H1 (cell line): ENCODE measurements around the gene ARHGEF11. TPM values are rescaled to one million over a fixed set of nuclear protein-coding genes. Genes with fewer than 3 reads are reported as not detected.

Experiments used
- CTCF ChIA-PET: fragments of 300-600 bp; sonication (Branson Sonifier 250); formaldehyde crosslinking; loops from one replicate; lab custom pipeline; 2021; ENCODE audit not compliant: partially characterized antibody; lab: Charles Lee
- POLR2A ChIA-PET: fragments of 300-600 bp; sonication (Branson Sonifier 250); formaldehyde crosslinking; loops from one replicate; lab custom pipeline; 2021; ENCODE audit warnings: inconsistent platforms; ENCODE audit not compliant: partially characterized antibody; lab: Charles Lee
- DNase-seq, 2 experiments: peaks; one replicate each; pipeline versions ENCODE4 v3.0.0 to v3.0.0-alpha.2; 2010 to 2022; ENCODE audit warnings: low spot score in 2 of 2, low read depth in 1 of 2, mixed read lengths in 1 of 2
- FAIRE-seq: peaks from 2 replicates; lab custom pipeline; 2011; peaks lifted over from hg19 to GRCh38; lab: Jason Lieb, UNC
- H2AFZ ChIP-seq: 2 replicates; pipeline ENCODE4 v1.8.1; 2012; ENCODE audit warnings: low read length, inconsistent platforms
- H2AK5ac ChIP-seq: 2 replicates; pipeline ENCODE4 v1.6.1; 2013; ENCODE audit warnings: low read depth, low read length
- H2BK120ac ChIP-seq: replicated peaks from 2 replicates; pipeline ENCODE3; 2013; ENCODE audit warnings: low read depth, low read length, inconsistent platforms
- H2BK12ac ChIP-seq: 2 replicates; pipeline ENCODE4 v1.6.1; 2013; ENCODE audit warnings: low read depth, low read length
- H2BK15ac ChIP-seq: 2 replicates; pipeline ENCODE4 v1.6.1; 2013; ENCODE audit warnings: low read length
- H2BK20ac ChIP-seq: 2 replicates; pipeline ENCODE4 v1.6.1; 2013; ENCODE audit warnings: low read length
- H2BK5ac ChIP-seq: 2 replicates; pipeline ENCODE4 v1.6.1; 2013; ENCODE audit warnings: low read depth, low read length
- H3K14ac ChIP-seq: 2 replicates; pipeline ENCODE4 v1.6.1; 2013; ENCODE audit warnings: inconsistent platforms; ENCODE audit not compliant: insufficient read length
- H3K18ac ChIP-seq: 2 replicates; pipeline ENCODE4 v1.6.1; 2013; ENCODE audit warnings: low read length; ENCODE audit errors: extremely low read depth
- H3K23ac ChIP-seq: 2 replicates; pipeline ENCODE4 v1.6.1; 2013; ENCODE audit warnings: inconsistent platforms; ENCODE audit not compliant: insufficient read length
- H3K23me2 ChIP-seq: 2 replicates; pipeline ENCODE4 v1.6.1; 2013; ENCODE audit warnings: low read depth, low read length
- H3K27ac ChIP-seq: 2 replicates; pipeline ENCODE4 v1.6.1; 2011; ENCODE audit warnings: low read depth, low read length, inconsistent platforms
- H3K27me3 ChIP-seq, 4 experiments: replicated peaks in 1 of 4; 1 replicate in 1 of 4; 2 replicates in 3 of 4; pipeline versions ENCODE4 v1.6.1 to v1.8.1; 2011 to 2013; ENCODE audit warnings: low read length in 3 of 4, mild to moderate bottlenecking in 3 of 4, inconsistent platforms in 2 of 4, mixed read lengths in 2 of 4, moderate library complexity in 1 of 4; ENCODE audit not compliant: control insufficient read depth in 3 of 4, insufficient read depth in 3 of 4; ENCODE audit errors: extremely low read depth in 1 of 4
- H3K36me3 ChIP-seq, 4 experiments: 2 replicates each; pipeline versions ENCODE4 v1.6.1 to v1.8.1; 2011 to 2013; ENCODE audit warnings: mild to moderate bottlenecking in 4 of 4, low read length in 3 of 4, moderate library complexity in 2 of 4, control low read depth in 1 of 4, inconsistent platforms in 1 of 4; ENCODE audit not compliant: insufficient read depth in 4 of 4, control insufficient read depth in 2 of 4
- H3K4ac ChIP-seq: replicated peaks from 2 replicates; pipeline ENCODE3; 2013; ENCODE audit warnings: low read length, low read depth, mixed read lengths, inconsistent platforms; ENCODE audit not compliant: insufficient read length
- H3K4me1 ChIP-seq, 4 experiments: replicated peaks in 1 of 4; 1 replicate in 1 of 4; 2 replicates in 3 of 4; pipeline versions ENCODE4 v1.6.1 to v1.8.1; 2011 to 2013; ENCODE audit warnings: low read length in 3 of 4, inconsistent platforms in 2 of 4, mixed read lengths in 1 of 4; ENCODE audit not compliant: insufficient read depth in 4 of 4, control insufficient read depth in 3 of 4
- H3K4me2 ChIP-seq, 2 experiments: 2 replicates each; pipeline versions ENCODE4 v1.6.1 to v1.8.1; 2011 to 2013; ENCODE audit warnings: low read depth in 2 of 2, low read length in 2 of 2, control low read depth in 1 of 2, inconsistent platforms in 1 of 2, mild to moderate bottlenecking in 1 of 2; ENCODE audit not compliant: insufficient read depth in 1 of 2
- H3K4me3 ChIP-seq, 4 experiments: fragments of 200-600, 300-600 bp in 1 of 4; sonication (generic), shearing (Covaris generic), sonication (Bioruptor Twin) in 1 of 4; 2 replicates each; pipeline versions ENCODE4 v1.5.1 to v1.8.1; 2011 to 2016; ENCODE audit warnings: low read length in 4 of 4, low read depth in 3 of 4, control low read depth in 2 of 4, inconsistent platforms in 2 of 4, mild to moderate bottlenecking in 2 of 4, mixed read lengths in 1 of 4, moderate library complexity in 1 of 4; ENCODE audit not compliant: insufficient read depth in 2 of 4; ENCODE audit errors: extremely low read depth in 1 of 4
- H3K56ac ChIP-seq: replicated peaks from 2 replicates; pipeline ENCODE3; 2013; ENCODE audit warnings: low read depth, mild to moderate bottlenecking, mixed read lengths, low read length, inconsistent platforms; ENCODE audit not compliant: insufficient read length
- H3K79me1 ChIP-seq: 2 replicates; pipeline ENCODE4 v1.6.1; 2013; ENCODE audit warnings: low read depth, low read length, control low read depth
- H3K79me2 ChIP-seq, 2 experiments: 2 replicates each; pipeline versions ENCODE4 v1.6.1 to v1.8.1; 2012 to 2013; ENCODE audit warnings: low read length in 2 of 2, mild to moderate bottlenecking in 2 of 2, inconsistent platforms in 1 of 2; ENCODE audit not compliant: insufficient read depth in 2 of 2, control insufficient read depth in 1 of 2
- H3K9ac ChIP-seq, 4 experiments: replicated peaks in 1 of 4; 1 replicate in 1 of 4; 2 replicates in 3 of 4; pipeline versions ENCODE4 v1.6.1 to v1.8.1; 2011 to 2013; ENCODE audit warnings: low read depth in 3 of 4, low read length in 3 of 4, control low read depth in 2 of 4, mild to moderate bottlenecking in 2 of 4, moderate library complexity in 2 of 4, inconsistent platforms in 1 of 4; ENCODE audit errors: extremely low read depth in 1 of 4
- H3K9me3 ChIP-seq, 2 experiments: 2 replicates each; pipeline versions ENCODE4 v1.6.1 to v1.8.1; 2012 to 2013; ENCODE audit warnings: mild to moderate bottlenecking in 2 of 2, moderate library complexity in 2 of 2, control low read depth in 1 of 2, inconsistent platforms in 1 of 2, low read depth in 1 of 2, low read length in 1 of 2, mixed read lengths in 1 of 2; ENCODE audit not compliant: insufficient read depth in 2 of 2
- H4K20me1 ChIP-seq, 2 experiments: replicated peaks in 1 of 2; 2 replicates each; pipeline versions ENCODE3 to v1.8.1; 2011 to 2013; ENCODE audit warnings: inconsistent platforms in 2 of 2, low read length in 2 of 2, mild to moderate bottlenecking in 1 of 2; ENCODE audit not compliant: insufficient read depth in 2 of 2, control insufficient read depth in 1 of 2
- H4K5ac ChIP-seq: 2 replicates; pipeline ENCODE4 v1.6.1; 2013; ENCODE audit warnings: low read length, low read depth, mixed read lengths, inconsistent platforms; ENCODE audit not compliant: insufficient read length
- H4K8ac ChIP-seq: 2 replicates; pipeline ENCODE4 v1.8.0; 2013; ENCODE audit warnings: mild to moderate bottlenecking, moderate library complexity, low read length, inconsistent platforms; ENCODE audit not compliant: insufficient read depth; ENCODE audit errors: extremely low read depth
- H4K91ac ChIP-seq: replicated peaks from 2 replicates; pipeline ENCODE3; 2013; ENCODE audit warnings: low read length, mixed read lengths, inconsistent platforms; ENCODE audit not compliant: insufficient read length
- CEBPB ChIP-seq: IDR thresholded peaks from 2 replicates; pipeline ENCODE4 v1.6.1; 2012; ENCODE audit warnings: low read depth, low read length
- CHD1 ChIP-seq: IDR thresholded peaks from 2 replicates; pipeline ENCODE4 v1.6.1; 2012; ENCODE audit warnings: low read depth, low read length, improper control_type of control experiment
- CREB1 ChIP-seq: IDR thresholded peaks from 2 replicates; pipeline ENCODE4 v1.6.1; 2012; ENCODE audit warnings: inconsistent platforms
- EGR1 ChIP-seq: IDR thresholded peaks from 2 replicates; pipeline ENCODE4 v1.6.1; 2011; ENCODE audit warnings: low read depth, low read length, borderline replicate concordance
- FOSL1 ChIP-seq: IDR thresholded peaks from 2 replicates; pipeline ENCODE4 v1.6.1; 2011; ENCODE audit warnings: mild to moderate bottlenecking, low read depth, low read length, moderate library complexity; ENCODE audit not compliant: insufficient read depth
- HDAC2 ChIP-seq, 2 experiments: fragments of 300-600 bp in 1 of 2; sonication (generic) in 1 of 2; IDR thresholded peaks; 2 replicates each; pipeline ENCODE4 v1.6.1; 2011 to 2012; ENCODE audit warnings: low read depth in 2 of 2, low read length in 2 of 2, mild to moderate bottlenecking in 2 of 2, moderate library complexity in 2 of 2, borderline replicate concordance in 1 of 2, inconsistent platforms in 1 of 2
- RAD21 ChIP-seq, 2 experiments: IDR thresholded peaks in 1 of 2; conservative IDR thresholded peaks in 1 of 2; 2 replicates each; pipeline ENCODE4 v1.6.1; 2011; ENCODE audit warnings: low read depth in 2 of 2, low read length in 2 of 2, improper control_type of control experiment in 1 of 2, inconsistent platforms in 1 of 2, mild to moderate bottlenecking in 1 of 2, moderate library complexity in 1 of 2
- SAP30 ChIP-seq: fragments of 300-600 bp; sonication (generic); IDR thresholded peaks from 2 replicates; pipeline ENCODE4 v1.7.1; 2012; ENCODE audit warnings: low read length, moderate library complexity, mild to moderate bottlenecking, inconsistent platforms; ENCODE audit not compliant: insufficient read depth, insufficient replicate concordance
- WGBS, 2 experiments: shearing (Covaris generic) in 1 of 2; methylation state at CpG; one replicate each; pipeline versions ENCODE4 v1.1.6 to v1.1.7; 2013 to 2015; ENCODE audit warnings: low lambda C conversion rate in 2 of 2, mixed read lengths in 2 of 2, inconsistent platforms in 1 of 2, low coverage in 1 of 2, missing lambda C conversion rate in 1 of 2; ENCODE audit not compliant: insufficient replicate concordance in 2 of 2, insufficient coverage in 1 of 2, insufficient read length in 1 of 2; ENCODE audit errors: extremely low coverage in 1 of 2, missing lambda C conversion rate in 1 of 2; 5-methylcytosine and 5-hydroxymethylcytosine counted together
- polyA plus RNA-seq, 7 experiments: library from polyadenylated mRNA; depleted of rRNA in 3 of 7; stranded (reverse) in 5 of 7; unstranded in 2 of 7; fragments of >200 nt in 5 of 7; fragments of 200-250 nt in 2 of 7; gene quantifications; 1 replicate in 5 of 7; 2 replicates in 1 of 7; 4 replicates in 1 of 7; pipeline versions ENCODE4 v1.2.1 to v1.2.3, GENCODE V29; 2011 to 2013; ENCODE audit warnings: missing spikeins in 2 of 7, mixed read lengths in 2 of 7
- total RNA-seq: library from RNA; stranded (reverse); fragmentation: NEBNext Ultra II Directional; extraction: Animal tissue kit (Norgen Biotek cat#: 25700); gene quantifications from 2 replicates; pipeline ENCODE4 v1.2.1, GENCODE V29; 2021
- TF ChIP-seq, protein P1 (sequence below): IDR thresholded peaks from 2 replicates; pipeline ENCODE4 v1.6.1; 2012; ENCODE audit warnings: inconsistent platforms
- TF ChIP-seq, protein P2 (sequence below): IDR thresholded peaks from 2 replicates; pipeline ENCODE4 v1.6.1; 2012; ENCODE audit warnings: inconsistent platforms

Gene ARHGEF11
- total and polyA plus RNA-seq, 2 of the 8 experiments (the other 6 are each of a cell fraction or from before 2014, with no cell fraction given), result 19.9 to 33.1 TPM

DNA sequence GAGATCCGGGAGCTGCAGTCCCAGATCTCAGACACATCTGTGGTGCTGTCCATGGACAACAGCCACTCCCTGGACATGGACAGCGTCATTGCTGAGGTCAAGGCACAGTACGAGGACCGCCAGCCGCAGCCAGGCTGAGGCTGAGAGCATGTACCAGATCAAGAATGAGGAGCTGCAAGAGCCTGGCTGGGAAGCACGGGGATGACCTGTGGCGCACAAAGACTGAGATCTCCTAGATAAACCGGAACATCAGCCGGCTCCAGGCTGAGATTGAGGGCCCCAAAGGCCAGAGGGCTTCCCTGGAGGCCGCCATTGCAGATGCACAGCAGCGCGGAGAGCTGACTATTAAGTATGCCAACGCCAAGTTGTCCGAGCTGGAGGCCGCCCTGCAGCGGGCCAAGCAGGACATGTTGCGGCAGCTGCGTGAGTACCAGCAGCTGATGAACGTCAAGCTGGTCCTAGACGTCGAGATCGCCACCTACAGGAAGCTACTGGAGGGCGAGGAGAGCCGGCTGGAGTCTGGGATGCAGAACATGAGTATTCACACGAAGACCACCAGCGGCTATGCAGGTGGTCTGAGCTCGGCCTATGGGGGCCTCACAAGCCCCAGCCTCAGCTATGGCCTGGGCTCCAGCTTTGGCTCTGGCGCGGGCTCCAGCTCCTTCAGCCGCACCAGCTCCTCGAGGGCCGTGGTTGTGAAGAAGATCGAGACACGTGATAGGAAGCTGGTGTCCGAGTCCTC, 28.6 kb upstream of the ARHGEF11 start:
- ChIA-PET CTCF (interaction anchor here (0.6 to 3.7 kb wide), 46 partner anchors 9 to 673 kb away, joined by 3 to 38 read pairs (median 4); no protein-coding TSS in a partner anchor), POLR2A (interaction anchor here (0.7 kb wide), 1 partner anchor 14 kb away, joined by 3 read pairs; no protein-coding TSS in a partner anchor)
- no peaks in the 10 kb centered on the region; a peak in 1 of 4 replicates for H3K9me3 ChIP-seq
- no peaks in the 10 kb centered on the region for H4K20me1 ChIP-seq
- peak overlapping the region; percentile 94 for H2AFZ ChIP-seq
- H3K4me3 ChIP-seq, result no peak overlapping the region
- no peak overlapping the region for H3K27ac ChIP-seq
- FAIRE-seq, result no peak
- H3K9ac ChIP-seq, result no peak overlapping the region
- no peak overlapping the region; the same call in 1 of the 2 replicates for H3K18ac ChIP-seq
- H2BK5ac ChIP-seq, result no peak overlapping the region
- H3K27me3 ChIP-seq, result peaks cover 0 to 3% (median 1%) of the 10 kb centered on the region in 4 experiments; a peak in 2 of 7 replicates
- H3K56ac ChIP-seq, result no peak overlapping the region
- peaks cover 3% of the 10 kb centered on the region; the same call in 1 of the 2 replicates for H3K23me2 ChIP-seq
- H4K91ac ChIP-seq, result no peak overlapping the region
- H4K8ac ChIP-seq, result 0 out of 2 replicates have a peak overlapping the region, but pooled peaks have one; percentile 40
- H4K5ac ChIP-seq, result no peak overlapping the region
- H3K23ac ChIP-seq, result no peak overlapping the region
- no peak overlapping the region for H2BK20ac ChIP-seq
- DNase-seq, result peak; percentile 54 to 84
- no peaks in the 10 kb centered on the region for H3K36me3 ChIP-seq
- no peaks in the 10 kb centered on the region for H3K4me1 ChIP-seq
- no peak overlapping the region for H2BK120ac ChIP-seq
- no peak overlapping the region for H2BK15ac ChIP-seq
- WGBS, 2 experiments, result 57% methylated on average over 33 of the region's 35 CpGs; no CpG with 5 or more reads in 1 of the 2 experiments
- H3K4me2 ChIP-seq, result peak overlapping the region in 1 of 2 experiments; percentile 34; a peak in 2 of 4 replicates
- H3K79me1 ChIP-seq, result no peaks in the 10 kb centered on the region
- no peak overlapping the region for H3K14ac ChIP-seq
- no peaks in the 10 kb centered on the region for H3K79me2 ChIP-seq
- no peak overlapping the region; the same call in 1 of the 2 replicates for H2BK12ac ChIP-seq
- no peak overlapping the region for H3K4ac ChIP-seq
- no peak overlapping the region for H2AK5ac ChIP-seq
- TF ChIP-seq HDAC2 (IDR thresholded peaks at IDR 0.05; ENCODE audit: borderline replicate concordance in 1 of 2, low read depth in 2 of 2, low read length in 2 of 2) (0 out of 4 replicates have a peak, but pooled peaks of 1 of the 2 experiments have one; percentile 28), CEBPB (no peak), SAP30 (no peak), EGR1 (no peak), CHD1 (no peak), FOSL1 (no peak), CREB1 (0 out of 2 replicates have a peak, but pooled peaks have one; percentile 24), RAD21 (IDR thresholded peaks at IDR 0.05 in 1 of 2, conservative IDR thresholded peaks at IDR 0.05 in 1 of 2; ENCODE audit: low read depth in 2 of 2, low read length in 2 of 2) (peak; percentile 57 to 69)
- TF ChIP-seq, protein P1, sequence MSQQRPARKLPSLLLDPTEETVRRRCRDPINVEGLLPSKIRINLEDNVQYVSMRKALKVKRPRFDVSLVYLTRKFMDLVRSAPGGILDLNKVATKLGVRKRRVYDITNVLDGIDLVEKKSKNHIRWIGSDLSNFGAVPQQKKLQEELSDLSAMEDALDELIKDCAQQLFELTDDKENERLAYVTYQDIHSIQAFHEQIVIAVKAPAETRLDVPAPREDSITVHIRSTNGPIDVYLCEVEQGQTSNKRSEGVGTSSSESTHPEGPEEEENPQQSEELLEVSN, result peak; percentile 41; the same call in 1 of the 2 replicates
- TF ChIP-seq, protein P2, sequence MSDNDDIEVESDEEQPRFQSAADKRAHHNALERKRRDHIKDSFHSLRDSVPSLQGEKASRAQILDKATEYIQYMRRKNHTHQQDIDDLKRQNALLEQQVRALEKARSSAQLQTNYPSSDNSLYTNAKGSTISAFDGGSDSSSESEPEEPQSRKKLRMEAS, result peak; percentile 74
